Activated naive CD4-positive, alpha-beta T cell treated with anti-CD3 and anti-CD28 coated beads, Interleukin-2, amount 10 ng/mL, durations not matched to agents 7 days and 5 days (primary cell): ENCODE data around the gene TIE1.

Source experiments
- CTCF ChIA-PET: fragments of 350-600 bp; sonication (Branson Sonifier 250); formaldehyde crosslinking; loops from one replicate; lab custom pipeline; 2021; ENCODE audit warnings: antibody characterized with exemption; lab: Charles Lee
- DNase-seq: peaks from one replicate; pipeline ENCODE4 v3.0.0-alpha.2; 2020
- H3K27ac Mint-ChIP-seq: one replicate; pipeline ENCODE4 v1.8.0; 2021; ENCODE audit warnings: mild to moderate bottlenecking, moderate library complexity, mixed read lengths
- H3K27me3 Mint-ChIP-seq: one replicate; pipeline ENCODE4 v1.8.0; 2021; ENCODE audit warnings: mild to moderate bottlenecking, mixed read lengths
- H3K36me3 Mint-ChIP-seq: one replicate; pipeline ENCODE4 v1.8.0; 2021; ENCODE audit warnings: mixed read lengths
- H3K4me1 Mint-ChIP-seq: one replicate; pipeline ENCODE4 v1.8.0; 2021; ENCODE audit warnings: mixed read lengths
- H3K4me3 Mint-ChIP-seq: one replicate; pipeline ENCODE4 v1.8.0; 2021; ENCODE audit warnings: mild to moderate bottlenecking, moderate library complexity, mixed read lengths
- H3K9me3 Mint-ChIP-seq: one replicate; pipeline ENCODE4 v1.8.0; 2021; ENCODE audit warnings: mixed read lengths

The TIE1 gene

GRCh38 chr1:43270421-43271095 is 30.2 kb upstream of the TIE1 start:
- peak; percentile 20 for DNase-seq
- Mint-ChIP-seq H3K27ac (no peak overlapping the region), H3K4me1 (peaks cover 33% of the 10 kb centered on the region), H3K27me3 (peaks cover 73% of the 10 kb centered on the region), H3K9me3 (peaks cover 12% of the 10 kb centered on the region), H3K36me3 (peaks cover 14% of the 10 kb centered on the region), H3K4me3 (no peak overlapping the region)
- CTCF ChIA-PET, result no interaction called here

DNA sequence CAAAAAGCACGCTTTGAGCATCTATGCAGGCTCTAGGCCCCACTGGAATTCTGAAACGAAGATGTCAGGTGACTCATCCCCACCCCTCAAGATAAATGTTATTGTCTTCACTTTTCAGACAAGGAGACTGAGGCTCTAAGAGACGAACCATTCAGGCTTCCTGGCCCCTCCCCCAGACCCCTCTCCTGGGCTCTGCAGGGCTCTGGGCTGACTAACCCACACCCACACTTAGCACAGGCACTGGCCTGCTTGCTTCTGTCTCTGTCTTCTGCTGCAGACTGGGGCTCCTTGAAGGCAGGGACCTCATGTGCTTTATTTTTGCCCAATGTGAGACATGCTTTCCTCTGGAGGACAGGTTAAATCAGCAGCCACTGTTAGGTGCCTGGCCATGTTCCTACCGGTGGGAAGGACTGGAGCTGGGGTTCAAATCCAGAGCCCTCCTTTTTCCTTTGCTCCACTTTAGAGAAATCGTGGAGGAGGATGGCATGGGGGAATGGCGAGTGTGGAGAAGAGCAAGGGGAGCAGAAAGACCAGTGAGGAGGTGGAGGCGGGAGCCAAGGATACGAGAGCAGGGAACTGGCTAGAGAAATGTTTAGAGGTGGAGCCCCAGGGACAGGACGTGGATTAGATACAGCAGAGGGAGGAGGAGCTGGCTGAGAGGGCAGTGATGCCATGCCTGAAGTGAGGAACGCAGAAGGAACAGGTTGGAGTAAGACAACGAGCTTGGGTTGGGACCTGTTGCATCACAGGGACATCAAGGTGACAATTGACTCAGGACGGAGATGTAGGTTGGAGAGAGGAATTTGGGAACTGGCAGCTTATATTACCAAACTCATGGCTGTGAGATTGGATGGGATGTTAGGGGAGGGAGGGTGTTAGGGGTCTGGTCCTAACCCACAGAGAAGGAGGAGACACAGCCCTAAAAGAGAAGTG is 29.3 kb upstream of the TIE1 start:
- Mint-ChIP-seq H3K9me3 (peaks cover 12% of the 10 kb centered on the region), H3K4me1 (peaks cover 38% of the 10 kb centered on the region), H3K27ac (peak overlapping the region; percentile 9), H3K4me3 (no peak overlapping the region), H3K27me3 (peaks cover 68% of the 10 kb centered on the region), H3K36me3 (peaks cover 14% of the 10 kb centered on the region)
- no peak for DNase-seq
- CTCF ChIA-PET, result no interaction called here

- Mint-ChIP-seq H3K4me3 (no peak overlapping the region), H3K36me3 (peaks cover 14% of the 10 kb centered on the region), H3K4me1 (peaks cover 39% of the 10 kb centered on the region), H3K9me3 (peaks cover 12% of the 10 kb centered on the region), H3K27ac (peak overlapping the region; percentile 37), H3K27me3 (peaks cover 73% of the 10 kb centered on the region)
- CTCF ChIA-PET, result interaction anchor here (1.0 kb wide), 1 partner anchor 23 kb away, joined by 3 read pairs; no protein-coding TSS in a partner anchor
- no peak for DNase-seq
Measured at GRCh38 chr1:43272161-43272560, 28.6 kb upstream of the TIE1 start.

DNA sequence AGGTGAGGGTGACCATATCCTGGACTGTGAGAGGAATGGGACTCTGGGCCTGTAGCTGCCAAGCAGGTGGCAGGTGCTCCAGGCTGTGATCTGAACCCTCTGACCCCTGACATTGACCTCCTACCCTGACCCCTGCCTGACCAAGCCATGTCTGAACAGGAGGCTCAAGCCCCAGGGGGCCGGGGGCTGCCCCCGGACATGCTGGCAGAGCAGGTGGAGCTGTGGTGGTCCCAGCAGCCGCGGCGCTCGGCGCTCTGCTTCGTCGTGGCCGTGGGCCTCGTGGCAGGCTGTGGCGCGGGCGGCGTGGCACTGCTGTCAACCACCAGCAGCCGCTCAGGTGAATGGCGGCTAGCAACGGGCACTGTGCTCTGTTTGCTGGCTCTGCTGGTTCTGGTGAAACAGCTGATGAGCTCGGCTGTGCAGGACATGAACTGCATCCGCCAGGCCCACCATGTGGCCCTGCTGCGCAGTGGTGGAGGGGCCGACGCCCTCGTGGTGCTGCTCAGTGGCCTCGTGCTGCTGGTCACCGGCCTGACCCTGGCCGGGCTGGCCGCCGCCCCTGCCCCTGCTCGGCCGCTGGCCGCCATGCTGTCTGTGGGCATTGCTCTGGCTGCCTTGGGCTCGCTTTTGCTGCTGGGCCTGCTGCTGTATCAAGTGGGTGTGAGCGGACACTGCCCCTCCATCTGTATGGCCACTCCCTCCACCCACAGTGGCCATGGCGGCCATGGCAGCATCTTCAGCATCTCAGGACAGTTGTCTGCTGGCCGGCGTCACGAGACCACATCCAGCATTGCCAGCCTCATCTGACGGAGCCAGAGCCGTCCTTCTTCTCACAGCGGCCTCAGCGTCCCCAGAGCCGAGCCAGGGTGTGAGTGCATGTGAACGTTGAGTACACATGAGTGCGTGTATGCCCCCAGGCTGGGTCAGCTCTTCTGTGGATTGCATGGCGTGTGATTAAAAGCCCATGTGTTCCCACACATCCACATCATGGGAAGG is 27.9 kb upstream of the TIE1 start:
- CTCF ChIA-PET, result interaction anchor here (1.0 kb wide), 1 partner anchor 22 kb away, joined by 3 read pairs; no protein-coding TSS in a partner anchor
- peaks cover 14% of the 10 kb centered on the region for H3K36me3 Mint-ChIP-seq
- no peak for DNase-seq
- peaks cover 71% of the 10 kb centered on the region for H3K27me3 Mint-ChIP-seq
- H3K4me3 Mint-ChIP-seq, result no peak overlapping the region
- H3K4me1 Mint-ChIP-seq, result peaks cover 39% of the 10 kb centered on the region
- H3K27ac Mint-ChIP-seq, result no peak overlapping the region
- H3K9me3 Mint-ChIP-seq, result peaks cover 12% of the 10 kb centered on the region

GRCh38 chr1:43273708-43274107 is 27.1 kb upstream of the TIE1 start:
- peak overlapping the region; percentile 83 for H3K27ac Mint-ChIP-seq
- H3K9me3 Mint-ChIP-seq, result peaks cover 12% of the 10 kb centered on the region
- CTCF ChIA-PET, result no interaction called here
- no peak for DNase-seq
- peaks cover 39% of the 10 kb centered on the region for H3K4me1 Mint-ChIP-seq
- H3K27me3 Mint-ChIP-seq, result peaks cover 64% of the 10 kb centered on the region
- peaks cover 14% of the 10 kb centered on the region for H3K36me3 Mint-ChIP-seq
- no peak overlapping the region for H3K4me3 Mint-ChIP-seq

- DNase-seq, result peak; percentile 74
- Mint-ChIP-seq H3K27ac (peak overlapping the region; percentile 97), H3K4me1 (peaks cover 39% of the 10 kb centered on the region), H3K9me3 (peaks cover 12% of the 10 kb centered on the region), H3K27me3 (peaks cover 63% of the 10 kb centered on the region), H3K4me3 (peak overlapping the region; percentile 14), H3K36me3 (peaks cover 14% of the 10 kb centered on the region)
- CTCF ChIA-PET, result no interaction called here
Measured at GRCh38 chr1:43274125-43274803, 26.5 kb upstream of the TIE1 start.

DNA sequence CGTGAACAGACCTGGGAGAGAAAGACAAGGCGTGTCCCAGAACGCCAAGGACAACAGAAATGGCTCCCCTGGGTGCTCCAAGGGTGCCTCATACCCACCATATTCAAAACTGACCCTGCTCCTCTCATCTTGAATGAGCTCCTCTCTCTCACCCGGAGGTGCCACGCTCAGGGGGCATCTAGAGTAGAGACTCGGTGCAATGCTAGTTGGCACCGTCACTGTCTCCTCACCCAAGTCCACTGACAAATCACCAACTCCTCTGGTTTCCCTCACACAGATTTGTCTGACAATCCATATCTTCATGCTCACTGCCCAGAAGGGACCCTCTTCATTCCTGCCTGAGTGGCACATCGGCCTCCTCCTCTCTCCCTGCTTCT is 26.0 kb upstream of the TIE1 start:
- peaks cover 12% of the 10 kb centered on the region for H3K9me3 Mint-ChIP-seq
- CTCF ChIA-PET, result no interaction called here
- peaks cover 38% of the 10 kb centered on the region for H3K4me1 Mint-ChIP-seq
- H3K27ac Mint-ChIP-seq, result peak overlapping the region; percentile 97
- H3K27me3 Mint-ChIP-seq, result peaks cover 61% of the 10 kb centered on the region
- H3K36me3 Mint-ChIP-seq, result peaks cover 14% of the 10 kb centered on the region
- H3K4me3 Mint-ChIP-seq, result no peak overlapping the region
- no peak for DNase-seq

DNA sequence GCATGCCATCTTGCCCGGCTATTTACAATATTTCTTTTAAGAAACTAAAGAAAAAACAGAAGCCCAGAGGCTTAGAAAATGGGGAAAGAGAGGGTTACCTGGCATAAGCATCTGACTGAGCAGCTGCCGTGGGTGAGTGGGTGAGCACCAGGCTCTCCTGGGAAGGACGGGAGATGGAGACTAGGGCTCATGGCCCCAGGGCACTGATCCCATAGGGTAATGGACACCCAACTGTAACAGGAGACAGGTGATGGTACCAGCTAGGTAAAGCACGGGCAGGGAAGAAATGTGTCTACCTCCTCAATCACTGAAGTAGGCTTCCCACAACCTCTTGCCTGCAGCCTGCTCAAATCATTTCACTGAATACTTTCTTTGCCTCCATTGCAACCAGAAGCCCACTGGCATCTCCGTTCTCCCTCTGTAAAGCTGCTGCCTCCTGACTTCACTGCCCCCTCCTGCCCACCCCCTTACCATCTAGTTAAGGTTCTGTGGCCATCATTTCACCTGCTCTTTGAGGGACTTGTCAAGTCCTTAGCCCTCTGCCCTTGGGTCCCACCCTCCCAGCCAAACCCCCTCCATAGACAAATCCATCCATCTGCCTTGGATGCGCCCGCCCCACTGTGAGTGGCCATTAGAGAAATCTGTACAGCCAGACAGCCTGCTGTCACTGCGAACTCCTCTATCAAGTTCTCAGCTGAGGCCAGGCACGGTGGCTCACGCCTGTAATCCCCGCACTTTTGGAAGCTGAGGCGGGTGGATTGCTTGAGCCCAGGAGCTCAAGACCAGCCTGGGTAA is 24.8 kb upstream of the TIE1 start:
- Mint-ChIP-seq H3K27me3 (peaks cover 55% of the 10 kb centered on the region), H3K9me3 (peaks cover 12% of the 10 kb centered on the region), H3K27ac (no peak overlapping the region), H3K36me3 (peaks cover 14% of the 10 kb centered on the region), H3K4me1 (peaks cover 29% of the 10 kb centered on the region), H3K4me3 (no peak overlapping the region)
- CTCF ChIA-PET, result no interaction called here
- peak; percentile 16 for DNase-seq

GRCh38 chr1:43276673-43277072 is 24.1 kb upstream of the TIE1 start:
- H3K4me3 Mint-ChIP-seq, result no peak overlapping the region
- CTCF ChIA-PET, result no interaction called here
- H3K4me1 Mint-ChIP-seq, result peaks cover 24% of the 10 kb centered on the region
- H3K36me3 Mint-ChIP-seq, result peaks cover 14% of the 10 kb centered on the region
- peaks cover 12% of the 10 kb centered on the region for H3K9me3 Mint-ChIP-seq
- peaks cover 49% of the 10 kb centered on the region for H3K27me3 Mint-ChIP-seq
- no peak overlapping the region for H3K27ac Mint-ChIP-seq
- DNase-seq, result peak; percentile 5

DNA sequence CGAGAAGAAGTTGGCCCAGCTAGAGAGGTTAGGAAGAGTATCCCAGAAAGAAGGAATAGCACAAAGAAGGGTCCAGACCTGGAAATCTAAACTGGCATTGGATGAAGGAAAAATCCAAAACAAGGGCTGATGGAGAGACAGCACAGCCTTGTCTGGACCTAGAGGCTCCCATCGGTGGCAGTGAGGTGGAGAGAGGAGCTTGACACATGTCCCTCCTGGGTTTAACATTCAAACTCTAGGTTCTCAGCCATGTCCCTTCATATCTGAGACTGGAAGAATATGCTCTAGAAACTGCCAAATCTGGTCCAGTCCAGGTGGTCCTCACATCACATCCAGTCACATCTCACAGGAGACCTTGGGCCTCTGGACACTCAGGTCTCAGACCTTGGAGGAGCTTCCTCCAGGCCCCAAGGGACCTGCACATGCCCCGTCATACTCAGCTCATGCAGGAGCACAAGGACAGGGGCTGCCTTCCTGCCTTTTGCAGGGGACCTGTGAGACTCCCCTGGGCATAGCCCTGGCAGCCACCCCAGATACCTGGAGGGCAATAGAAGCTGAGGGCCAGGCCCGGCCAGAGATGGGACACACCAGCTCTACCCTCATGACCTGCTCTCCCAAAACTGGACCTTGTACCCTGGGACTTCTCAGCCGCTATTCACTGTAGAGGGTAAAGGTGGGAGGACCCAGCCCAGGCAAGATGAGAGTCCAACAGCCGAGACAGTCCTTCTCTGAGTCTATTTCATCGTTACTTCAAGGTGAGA is 23.5 kb upstream of the TIE1 start:
- DNase-seq, result peak; percentile 14
- CTCF ChIA-PET, result no interaction called here
- peaks cover 42% of the 10 kb centered on the region for H3K27me3 Mint-ChIP-seq
- H3K4me3 Mint-ChIP-seq, result no peak overlapping the region
- no peak overlapping the region for H3K27ac Mint-ChIP-seq
- H3K9me3 Mint-ChIP-seq, result peaks cover 12% of the 10 kb centered on the region
- peaks cover 24% of the 10 kb centered on the region for H3K4me1 Mint-ChIP-seq
- H3K36me3 Mint-ChIP-seq, result peaks cover 14% of the 10 kb centered on the region

DNA sequence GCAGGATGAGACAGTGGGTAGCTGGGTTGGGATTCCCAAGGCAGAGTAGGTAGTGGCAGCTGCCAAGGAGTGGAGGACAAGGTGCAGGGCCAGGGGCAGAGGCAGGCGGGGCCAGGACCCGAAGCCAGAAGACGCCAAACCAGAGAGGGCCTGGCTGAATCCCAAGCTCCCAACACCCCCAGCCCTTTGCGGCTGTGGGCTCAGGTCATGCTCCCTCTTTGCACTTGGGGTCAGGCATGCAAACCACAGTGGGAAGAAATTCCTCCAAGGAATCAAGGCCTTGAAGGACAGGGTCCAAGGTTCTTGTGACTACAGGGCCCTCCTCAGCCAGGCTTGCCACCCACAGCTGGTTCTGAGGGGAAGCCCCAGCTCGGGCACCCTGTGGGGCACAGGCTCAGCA is 21.6 kb upstream of the TIE1 start:
- H3K4me3 Mint-ChIP-seq, result no peak overlapping the region
- CTCF ChIA-PET, result no interaction called here
- H3K36me3 Mint-ChIP-seq, result peaks cover 12% of the 10 kb centered on the region
- no peak overlapping the region for H3K27ac Mint-ChIP-seq
- H3K4me1 Mint-ChIP-seq, result peaks cover 20% of the 10 kb centered on the region
- H3K9me3 Mint-ChIP-seq, result peaks cover 10% of the 10 kb centered on the region
- DNase-seq, result no peak
- H3K27me3 Mint-ChIP-seq, result peaks cover 38% of the 10 kb centered on the region

DNA sequence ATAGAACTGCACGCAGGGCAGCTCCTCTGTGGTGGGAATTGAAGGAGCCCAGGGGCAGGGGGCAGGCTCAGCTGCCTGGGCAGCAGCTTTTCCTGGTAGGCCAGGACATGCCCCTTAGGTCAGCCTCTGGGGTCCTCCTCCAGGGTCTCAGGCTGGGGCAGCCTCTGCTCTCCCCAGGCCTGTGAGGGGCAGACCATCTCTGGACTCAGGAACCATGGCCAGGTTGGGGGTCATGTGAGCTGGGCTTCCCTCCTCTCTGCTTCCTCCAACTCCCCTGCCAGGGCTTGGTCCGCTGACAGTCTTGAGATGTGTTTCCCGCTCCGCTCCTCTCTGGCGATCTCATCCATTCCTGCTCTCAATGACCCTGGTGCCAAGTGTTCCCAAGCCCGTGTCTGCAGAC is 21.1 kb upstream of the TIE1 start:
- Mint-ChIP-seq H3K27ac (no peak overlapping the region), H3K36me3 (peaks cover 7% of the 10 kb centered on the region), H3K4me1 (peaks cover 15% of the 10 kb centered on the region), H3K27me3 (peaks cover 37% of the 10 kb centered on the region), H3K9me3 (peaks cover 5% of the 10 kb centered on the region), H3K4me3 (no peak overlapping the region)
- DNase-seq, result no peak
- CTCF ChIA-PET, result no interaction called here
